ENCODE measurements around the gene MPL. TPM values are rescaled to one million over a fixed set of nuclear protein-coding genes. Genes with fewer than 3 reads are reported as not detected.

Gene MPL
- total and polyA plus RNA-seq, 2 of the 8 experiments (the other 6 are each of a cell fraction or from before 2014, with no cell fraction given), result 0.08 TPM; not detected in 1

DNA sequence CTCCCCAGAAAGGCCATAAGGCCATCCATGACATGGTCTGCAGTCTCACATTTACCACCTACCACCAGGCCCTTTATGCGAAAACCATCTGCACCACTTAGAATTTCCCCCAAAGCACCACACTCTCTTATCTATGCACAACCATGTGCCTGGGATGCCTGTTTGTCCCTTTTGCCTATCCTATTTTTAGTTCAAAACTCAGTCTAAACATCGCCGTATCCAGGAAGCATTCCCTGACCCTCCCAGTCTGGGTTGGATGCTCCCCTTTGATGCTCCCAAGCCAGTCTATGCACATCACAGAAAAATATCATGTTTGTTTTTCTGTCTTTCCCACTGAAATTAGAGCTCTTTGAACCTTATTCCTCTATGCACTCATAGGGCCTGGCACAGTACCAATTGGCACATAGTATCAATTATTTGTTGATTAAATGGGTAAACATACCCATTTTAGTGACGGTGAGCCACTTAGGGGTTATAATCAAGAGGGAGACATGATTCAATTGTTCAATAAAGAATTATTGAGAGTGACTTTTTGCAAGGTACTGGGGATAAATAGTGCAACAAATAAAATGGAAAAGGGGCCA is 6.7 kb downstream of the MPL start:
- no peak overlapping the region for H3K4ac ChIP-seq (replicated peaks; ENCODE audit: insufficient read length, low read depth, low read length)
- no peak overlapping the region for H4K91ac ChIP-seq (replicated peaks; ENCODE audit: insufficient read length, low read length)
- H4K8ac ChIP-seq (ENCODE audit: extremely low read depth, insufficient read depth, low read length), result no peak overlapping the region
- H2BK120ac ChIP-seq (replicated peaks; ENCODE audit: low read depth, low read length), result no peak overlapping the region
- no peak overlapping the region for H2BK20ac ChIP-seq (ENCODE audit: low read length)
- H3K79me2 ChIP-seq (ENCODE audit: control insufficient read depth in 1 of 2, insufficient read depth in 2 of 2, low read length in 2 of 2), result no peaks in the 10 kb centered on the region
- TF ChIP-seq SAP30 (IDR thresholded peaks at IDR 0.05; ENCODE audit: insufficient read depth, insufficient replicate concordance, low read length) (no peak), YY1 (IDR thresholded peaks at IDR 0.05; ENCODE audit: low read depth, low read length) (no peak), TCF12 (IDR thresholded peaks at IDR 0.05; ENCODE audit: low read depth, low read length) (no peak), GABPA (IDR thresholded peaks at IDR 0.05; ENCODE audit: borderline replicate concordance, insufficient read depth, low read length) (no peak), NANOG (IDR thresholded peaks at IDR 0.05; ENCODE audit: insufficient read depth, low read depth, low read length, poor library complexity, severe bottlenecking) (no peak), SP4 (IDR thresholded peaks at IDR 0.05; ENCODE audit: low read length) (no peak)
- TF ChIP-seq, protein P1, sequence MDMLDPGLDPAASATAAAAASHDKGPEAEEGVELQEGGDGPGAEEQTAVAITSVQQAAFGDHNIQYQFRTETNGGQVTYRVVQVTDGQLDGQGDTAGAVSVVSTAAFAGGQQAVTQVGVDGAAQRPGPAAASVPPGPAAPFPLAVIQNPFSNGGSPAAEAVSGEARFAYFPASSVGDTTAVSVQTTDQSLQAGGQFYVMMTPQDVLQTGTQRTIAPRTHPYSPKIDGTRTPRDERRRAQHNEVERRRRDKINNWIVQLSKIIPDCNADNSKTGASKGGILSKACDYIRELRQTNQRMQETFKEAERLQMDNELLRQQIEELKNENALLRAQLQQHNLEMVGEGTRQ (IDR thresholded peaks at IDR 0.05; ENCODE audit: low read length), result no peak
- H2BK12ac ChIP-seq (ENCODE audit: low read depth, low read length), result no peak overlapping the region
- H4K20me1 ChIP-seq (replicated peaks in 1 of 2; ENCODE audit: control insufficient read depth in 1 of 2, insufficient read depth in 2 of 2, low read length in 2 of 2), result no peaks in the 10 kb centered on the region
- ChIA-PET POLR2A (ENCODE audit: partially characterized antibody) (no interaction called here), CTCF (ENCODE audit: partially characterized antibody) (interaction anchor here (0.6 to 0.7 kb wide), 2 partner anchors 505 to 1199 kb away, joined by 4 read pairs; no protein-coding TSS in a partner anchor)
- H3K27ac ChIP-seq (ENCODE audit: low read depth, low read length), result no peak overlapping the region
- H2AK5ac ChIP-seq (ENCODE audit: low read depth, low read length), result no peak overlapping the region
- H2BK5ac ChIP-seq (ENCODE audit: low read depth, low read length), result no peak overlapping the region
- H3K14ac ChIP-seq (ENCODE audit: insufficient read length), result no peak overlapping the region
- H3K9ac ChIP-seq (replicated peaks in 1 of 4; ENCODE audit: extremely low read depth in 1 of 4, low read depth in 3 of 4, low read length in 3 of 4), result no peak overlapping the region
- 94% methylated on average over 4 of the region's 4 CpGs; no CpG with 5 or more reads in 1 of the 2 experiments for WGBS, 2 experiments (ENCODE audit: extremely low coverage in 1 of 2, insufficient coverage in 1 of 2, insufficient read length in 1 of 2, insufficient replicate concordance in 2 of 2, low coverage in 1 of 2, low lambda C conversion rate in 2 of 2, missing lambda C conversion rate in 1 of 2)
- DNase-seq (ENCODE audit: low read depth in 1 of 2, low spot score in 2 of 2) (no peak), FAIRE-seq (no peak)
- no peaks in the 10 kb centered on the region for H3K79me1 ChIP-seq (ENCODE audit: low read depth, low read length)
- no peak overlapping the region for H3K23ac ChIP-seq (ENCODE audit: insufficient read length)
- no peaks in the 10 kb centered on the region for H3K9me3 ChIP-seq (ENCODE audit: insufficient read depth in 2 of 2, low read depth in 1 of 2, low read length in 1 of 2)
- H3K18ac ChIP-seq (ENCODE audit: extremely low read depth, low read length), result no peak overlapping the region
- no peak overlapping the region for H2BK15ac ChIP-seq (ENCODE audit: low read length)
- H3K56ac ChIP-seq (replicated peaks; ENCODE audit: insufficient read length, low read depth, low read length), result no peak overlapping the region
- H3K27me3 ChIP-seq (replicated peaks in 1 of 4; ENCODE audit: control insufficient read depth in 3 of 4, extremely low read depth in 1 of 4, insufficient read depth in 3 of 4, low read length in 3 of 4), result peaks cover 0 to 5% (median 0%) of the 10 kb centered on the region in 4 experiments; a peak in 2 of 7 replicates
- H3K36me3 ChIP-seq (ENCODE audit: control insufficient read depth in 2 of 4, insufficient read depth in 4 of 4, low read length in 3 of 4), result no peaks in the 10 kb centered on the region
- H3K4me3 ChIP-seq (ENCODE audit: extremely low read depth in 1 of 4, insufficient read depth in 2 of 4, low read depth in 3 of 4, low read length in 4 of 4), result no peak overlapping the region
- H4K5ac ChIP-seq (ENCODE audit: insufficient read length, low read depth, low read length), result no peak overlapping the region
- H3K4me1 ChIP-seq (replicated peaks in 1 of 4; ENCODE audit: control insufficient read depth in 3 of 4, insufficient read depth in 4 of 4, low read length in 3 of 4), result peaks cover 0 to 6% (median 2%) of the 10 kb centered on the region in 4 experiments; a peak in 5 of 7 replicates
- H3K4me2 ChIP-seq (ENCODE audit: insufficient read depth in 1 of 2, low read depth in 2 of 2, low read length in 2 of 2), result no peak overlapping the region
- H2AFZ ChIP-seq (ENCODE audit: low read length), result no peak overlapping the region
- peaks cover 3% of the 10 kb centered on the region; the same call in 1 of the 2 replicates for H3K23me2 ChIP-seq (ENCODE audit: low read depth, low read length)
